AG04450 (cell line): ENCODE measurements around the gene NFYB. TPM values are rescaled to one million over a fixed set of nuclear protein-coding genes. Genes with fewer than 3 reads are reported as not detected.

Experiments
- CTCF ChIA-PET: fragments of 300-600, 350-600 bp; formaldehyde crosslinking; extraction: SDS; loops from one replicate; lab custom pipeline; 2022; ENCODE audit warnings: antibody characterized with exemption, inconsistent platforms; lab: Charles Lee
- POLR2A ChIA-PET: fragments of 350-600 bp; formaldehyde crosslinking; extraction: SDS; loops from one replicate; lab custom pipeline; 2021; ENCODE audit warnings: antibody characterized with exemption, inconsistent platforms; lab: Yijun Ruan, JAX
- DNase-seq: peaks from one replicate; pipeline ENCODE4 v3.0.0-alpha.2; 2011; ENCODE audit warnings: low read depth, low spot score
- H3K27ac ChIP-seq: one replicate; pipeline ENCODE4 v1.5.1; 2012; ENCODE audit warnings: low read depth, low read length, control low read depth
- H3K27me3 ChIP-seq: one replicate; pipeline ENCODE4 v1.6.0; 2012; ENCODE audit warnings: low read length; ENCODE audit not compliant: control insufficient read depth, insufficient read depth
- H3K4me3 ChIP-seq: 2 replicates; pipeline ENCODE4 v1.5.1; 2011; ENCODE audit warnings: mild to moderate bottlenecking, low read depth, low read length, control low read depth
- H3K9me3 ChIP-seq: 2 replicates; pipeline ENCODE4 v1.5.1; 2012; ENCODE audit warnings: low read length; ENCODE audit not compliant: control insufficient read depth, insufficient read depth
- CTCF ChIP-seq: IDR thresholded peaks from 2 replicates; pipeline ENCODE4 v1.5.1; 2011; ENCODE audit warnings: low read depth, low read length, control low read depth, inconsistent platforms
- polyA plus RNA-seq: library from polyadenylated mRNA; depleted of rRNA; stranded (reverse); fragments of >200 nt; gene quantifications from 2 replicates; pipeline ENCODE4 v1.2.3, GENCODE V29; 2011

NFYB gene
- polyA plus RNA-seq, 1 experiment = 57.9 TPM

- H3K4me3 ChIP-seq = no peak overlapping the region
- ChIA-PET CTCF (no interaction called here), POLR2A (interaction anchor here (2.3 kb wide), 1 partner anchor 10 kb away, joined by 6 read pairs; the partner anchor contains the start of gene NFYB)
- no peak for DNase-seq
- no peak for TF ChIP-seq CTCF
- H3K9me3 ChIP-seq = peaks cover 6% of the 10 kb centered on the region
- H3K27ac ChIP-seq = no peak overlapping the region
- H3K27me3 ChIP-seq = peaks cover 2% of the 10 kb centered on the region
Measured at GRCh38 chr12:104147346-104147745, 9.3 kb upstream of the NFYB start.

GRCh38 chr12:104143918-104144317 lies 5.9 kb upstream of the NFYB start:
- POLR2A ChIA-PET = no interaction called here
- H3K4me3 ChIP-seq = no peak overlapping the region
- H3K27me3 ChIP-seq = no peaks in the 10 kb centered on the region
- no peak for DNase-seq
- CTCF ChIA-PET = interaction anchor here (1.1 kb wide), 1 partner anchor 238 kb away, joined by 3 read pairs; no protein-coding TSS in a partner anchor
- H3K27ac ChIP-seq = no peak overlapping the region
- H3K9me3 ChIP-seq = peaks cover 6% of the 10 kb centered on the region
- TF ChIP-seq CTCF = no peak

DNA sequence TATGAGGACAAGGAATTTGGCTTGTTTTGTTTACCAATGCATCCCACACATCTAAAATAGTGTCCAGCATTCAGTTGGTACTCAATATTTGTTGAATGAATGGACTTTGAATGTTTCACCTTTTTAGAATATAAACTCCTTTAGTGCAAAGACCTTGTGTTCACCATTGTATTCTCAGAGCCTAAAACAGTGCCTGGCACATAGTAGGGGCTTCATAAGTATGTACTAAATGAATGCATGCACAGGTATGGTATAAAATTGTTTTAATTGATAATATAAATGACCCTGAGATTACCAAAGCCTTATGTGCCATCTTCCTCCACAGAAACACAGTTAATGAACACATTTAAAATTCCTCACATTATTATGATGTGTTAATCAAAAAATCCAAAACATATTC lies 5.0 kb upstream of the NFYB start:
- ChIA-PET CTCF (no interaction called here), POLR2A (no interaction called here)
- peaks cover 6% of the 10 kb centered on the region for H3K9me3 ChIP-seq
- no peak overlapping the region for H3K27ac ChIP-seq
- H3K4me3 ChIP-seq = no peak overlapping the region
- no peak for TF ChIP-seq CTCF
- DNase-seq = no peak
- H3K27me3 ChIP-seq = no peaks in the 10 kb centered on the region

DNA sequence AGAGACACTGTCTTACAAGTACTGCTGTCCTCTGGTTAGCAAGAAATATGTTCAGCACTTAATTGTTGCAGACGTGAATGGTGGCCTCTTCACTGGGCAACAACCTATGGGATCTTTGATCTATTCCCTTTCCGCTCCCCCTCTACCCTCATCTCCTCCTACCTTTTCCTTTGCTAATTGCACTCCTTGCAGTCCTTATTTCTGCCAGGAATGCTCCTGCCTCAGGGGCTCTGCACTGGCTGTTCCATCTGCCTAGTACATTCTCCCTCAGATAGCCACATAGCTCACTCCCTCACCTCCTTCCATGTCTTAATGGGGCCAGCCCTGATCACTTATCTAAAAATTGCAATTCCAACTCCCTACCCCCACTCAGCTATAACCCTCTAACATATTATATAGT lies 4.5 kb upstream of the NFYB start:
- no peak overlapping the region for H3K27ac ChIP-seq
- ChIA-PET POLR2A (no interaction called here), CTCF (no interaction called here)
- no peak overlapping the region for H3K4me3 ChIP-seq
- TF ChIP-seq CTCF = no peak
- no peak for DNase-seq
- H3K27me3 ChIP-seq = no peaks in the 10 kb centered on the region
- H3K9me3 ChIP-seq = peaks cover 6% of the 10 kb centered on the region

GRCh38 chr12:104138797-104139152 lies 765 bp upstream of the NFYB start:
- H3K27me3 ChIP-seq = no peaks in the 10 kb centered on the region
- no peak overlapping the region for H3K27ac ChIP-seq
- H3K9me3 ChIP-seq = no peaks in the 10 kb centered on the region
- peak overlapping the region; percentile 53 for H3K4me3 ChIP-seq
- ChIA-PET CTCF (no interaction called here), POLR2A (interaction anchor here (0.6 to 1.5 kb wide), 9 partner anchors 9 to 1097 kb away, joined by 3 to 14 read pairs (median 6); partner anchors contain the start of gene EID3)
- no peak for DNase-seq
- TF ChIP-seq CTCF = no peak
